Neural cell (in vitro differentiated cells): ENCODE measurements around the gene BOD1L2.

Experiments used
- CTCF ChIP-seq: fragments of 450-650 bp; IDR thresholded peaks from 2 replicates; pipeline ENCODE4 v1.5.1; 2014; ENCODE audit warnings: antibody characterized with exemption, mild to moderate bottlenecking, moderate library complexity; ENCODE audit not compliant: poor library complexity, severe bottlenecking
- EP300 ChIP-seq: fragments of 450-650 bp; conservative IDR thresholded peaks from 2 replicates; pipeline ENCODE4 v1.6.1; 2014; ENCODE audit warnings: antibody characterized with exemption, mild to moderate bottlenecking, moderate library complexity; ENCODE audit not compliant: poor library complexity, severe bottlenecking
- EZH2 ChIP-seq: fragments of 200-600, 300-800 bp; shearing (Covaris generic), sonication (generic); IDR thresholded peaks from 2 replicates; pipeline ENCODE4 v1.6.1; 2014; ENCODE audit warnings: antibody characterized with exemption, low read length, borderline replicate concordance, mild to moderate bottlenecking; ENCODE audit not compliant: insufficient read depth, poor library complexity, severe bottlenecking
- MXI1 ChIP-seq: fragments of 450-650 bp; conservative IDR thresholded peaks from 2 replicates; pipeline ENCODE4 v1.6.1; 2014; ENCODE audit warnings: antibody characterized with exemption, mild to moderate bottlenecking; ENCODE audit not compliant: poor library complexity, severe bottlenecking
- POLR2AphosphoS5 ChIP-seq: IDR thresholded peaks from 2 replicates; pipeline ENCODE4 v1.6.1; 2012
- RAD21 ChIP-seq: fragments of 450-650 bp; conservative IDR thresholded peaks from 2 replicates; pipeline ENCODE4 v1.6.1; 2014; ENCODE audit warnings: antibody characterized with exemption, mild to moderate bottlenecking, moderate library complexity
- TAF1 ChIP-seq: IDR thresholded peaks from 2 replicates; pipeline ENCODE4 v1.6.1; 2012; ENCODE audit warnings: low read depth
- TF ChIP-seq, protein P1 (sequence below): IDR thresholded peaks from 2 replicates; pipeline ENCODE4 v1.6.1; 2012; ENCODE audit warnings: borderline replicate concordance

GRCh38 chr18:57150081-57150480 is 3.2 kb downstream of the BOD1L2 start:
- no peak for TF ChIP-seq CTCF
- no peak for TF ChIP-seq POLR2AphosphoS5
- no peak for TF ChIP-seq MXI1
- TF ChIP-seq EP300 = no peak
- no peak for TF ChIP-seq EZH2
- TF ChIP-seq, protein P1, sequence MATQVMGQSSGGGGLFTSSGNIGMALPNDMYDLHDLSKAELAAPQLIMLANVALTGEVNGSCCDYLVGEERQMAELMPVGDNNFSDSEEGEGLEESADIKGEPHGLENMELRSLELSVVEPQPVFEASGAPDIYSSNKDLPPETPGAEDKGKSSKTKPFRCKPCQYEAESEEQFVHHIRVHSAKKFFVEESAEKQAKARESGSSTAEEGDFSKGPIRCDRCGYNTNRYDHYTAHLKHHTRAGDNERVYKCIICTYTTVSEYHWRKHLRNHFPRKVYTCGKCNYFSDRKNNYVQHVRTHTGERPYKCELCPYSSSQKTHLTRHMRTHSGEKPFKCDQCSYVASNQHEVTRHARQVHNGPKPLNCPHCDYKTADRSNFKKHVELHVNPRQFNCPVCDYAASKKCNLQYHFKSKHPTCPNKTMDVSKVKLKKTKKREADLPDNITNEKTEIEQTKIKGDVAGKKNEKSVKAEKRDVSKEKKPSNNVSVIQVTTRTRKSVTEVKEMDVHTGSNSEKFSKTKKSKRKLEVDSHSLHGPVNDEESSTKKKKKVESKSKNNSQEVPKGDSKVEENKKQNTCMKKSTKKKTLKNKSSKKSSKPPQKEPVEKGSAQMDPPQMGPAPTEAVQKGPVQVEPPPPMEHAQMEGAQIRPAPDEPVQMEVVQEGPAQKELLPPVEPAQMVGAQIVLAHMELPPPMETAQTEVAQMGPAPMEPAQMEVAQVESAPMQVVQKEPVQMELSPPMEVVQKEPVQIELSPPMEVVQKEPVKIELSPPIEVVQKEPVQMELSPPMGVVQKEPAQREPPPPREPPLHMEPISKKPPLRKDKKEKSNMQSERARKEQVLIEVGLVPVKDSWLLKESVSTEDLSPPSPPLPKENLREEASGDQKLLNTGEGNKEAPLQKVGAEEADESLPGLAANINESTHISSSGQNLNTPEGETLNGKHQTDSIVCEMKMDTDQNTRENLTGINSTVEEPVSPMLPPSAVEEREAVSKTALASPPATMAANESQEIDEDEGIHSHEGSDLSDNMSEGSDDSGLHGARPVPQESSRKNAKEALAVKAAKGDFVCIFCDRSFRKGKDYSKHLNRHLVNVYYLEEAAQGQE = no peak
- no peak for TF ChIP-seq TAF1
- TF ChIP-seq RAD21 = no peak
